HG02759 (cell line): Measurements from ENCODE around the gene REXO1.

Experiments
- ATAC-seq: cut with Tn5 transposase; IDR thresholded peaks from one replicate; pipeline ENCODE4 v1.9.1; 2021; ENCODE audit warnings: mild to moderate bottlenecking, moderate library complexity; ENCODE audit not compliant: unreplicated experiment

REXO1 gene

GRCh38 chr19:1774989-1775772 lies 73.1 kb downstream of the REXO1 start:
- no peak for ATAC-seq

- no peak for ATAC-seq
These were observed 75.1 kb downstream of the REXO1 start for GRCh38 chr19:1773184-1773583.

DNA sequence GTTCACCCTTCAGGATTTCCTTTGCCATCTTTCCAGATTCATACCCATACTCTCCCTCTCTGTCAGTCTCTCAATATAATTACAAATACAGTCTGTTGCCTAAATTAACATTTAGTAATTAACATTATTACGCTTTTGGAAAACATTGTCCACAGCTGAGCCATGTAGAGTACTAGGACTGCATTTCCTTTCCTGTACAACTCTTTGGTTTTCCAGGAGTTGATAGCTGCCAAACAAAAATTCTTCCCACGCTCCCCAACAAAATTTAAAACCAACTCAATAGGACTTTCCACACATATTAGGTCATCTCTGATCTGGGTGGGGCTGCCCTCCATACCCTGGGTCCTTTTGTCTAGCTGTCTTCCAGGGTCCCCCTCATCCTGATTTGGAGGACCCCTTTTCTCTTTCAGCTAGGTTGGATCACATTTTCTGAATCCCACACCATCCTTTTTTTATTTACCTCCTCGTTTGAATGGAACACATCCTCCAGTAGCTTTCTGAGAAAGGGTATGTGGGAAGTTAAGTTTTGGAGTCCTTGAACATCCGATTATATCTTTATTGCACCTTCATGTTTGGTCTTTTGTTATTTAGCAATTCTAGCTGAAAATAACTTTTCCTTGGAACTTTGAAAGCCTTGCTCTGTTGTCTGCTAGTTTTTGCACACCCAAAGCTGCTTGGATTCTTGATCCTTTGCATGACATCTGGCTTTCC lies 77.3 kb downstream of the REXO1 start:
- ATAC-seq = no peak

DNA sequence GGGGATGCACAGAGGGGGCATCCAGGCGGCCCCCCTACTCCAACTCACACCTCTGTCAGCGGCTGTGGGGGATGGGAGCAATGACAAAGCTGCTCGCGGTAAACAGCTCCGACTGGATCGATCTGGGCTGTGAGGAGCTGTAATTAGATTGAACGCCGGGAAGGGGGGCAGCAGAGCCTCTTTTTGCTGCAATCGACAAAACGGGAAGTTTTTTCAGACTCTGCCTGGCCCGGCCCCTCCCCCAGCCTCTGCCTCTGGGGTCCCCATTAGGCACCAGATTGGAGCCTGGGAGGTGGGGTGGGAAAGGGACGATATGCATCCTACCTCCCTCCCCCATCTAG lies 78.7 kb downstream of the REXO1 start:
- no peak for ATAC-seq

GRCh38 chr19:1768918-1769644 lies 79.2 kb downstream of the REXO1 start:
- ATAC-seq = no peak

GRCh38 chr19:1768248-1768647 lies 80.0 kb downstream of the REXO1 start:
- ATAC-seq = no peak

- ATAC-seq = no peak
These were observed 80.8 kb downstream of the REXO1 start for GRCh38 chr19:1767464-1767933.

DNA sequence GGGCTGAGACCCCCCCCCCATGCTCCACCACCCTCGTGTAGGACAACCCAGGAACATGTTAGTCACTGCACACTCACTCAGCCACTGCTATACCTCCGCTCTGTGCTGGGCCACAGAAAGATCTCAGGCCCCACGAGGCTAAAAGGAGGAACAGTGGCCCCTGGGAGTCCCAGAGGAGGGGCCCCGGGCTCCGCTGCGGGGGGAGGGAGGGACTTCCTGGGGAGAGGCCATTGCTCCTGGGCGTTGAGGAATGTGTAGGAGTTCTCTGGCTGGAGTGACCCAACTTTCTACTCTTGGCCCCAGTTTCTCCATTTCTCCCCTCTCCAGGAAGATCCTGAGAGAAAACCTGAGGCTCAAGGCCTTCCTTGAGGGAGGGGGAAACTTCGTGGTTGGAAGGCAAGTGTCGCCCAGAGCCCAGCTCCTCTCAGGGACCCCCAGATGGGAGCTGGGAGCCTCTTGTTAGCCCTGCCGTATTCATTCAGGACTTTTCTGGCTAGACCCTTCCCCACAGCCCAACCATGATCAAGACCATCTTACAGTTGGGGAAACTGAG lies 81.4 kb downstream of the REXO1 start:
- ATAC-seq = no peak

- ATAC-seq = no peak
These were observed 82.1 kb downstream of the REXO1 start for GRCh38 chr19:1765904-1766799.
